Esophagus muscularis mucosa (tissue), 4 donors: ENCODE measurements around the gene GREB1.

Experiments
- CTCF ChIP-seq, 3 experiments: fragments of 200-600 bp in 2 of 3; fragments of 450-650 bp in 1 of 3; sonication (generic) in 2 of 3; IDR thresholded peaks; one replicate each; pipeline ENCODE4 v1.5.1; 2017 to 2019; ENCODE audit warnings: antibody characterized with exemption in 3 of 3, mild to moderate bottlenecking in 2 of 3, moderate library complexity in 1 of 3
- EP300 ChIP-seq: sonication (generic); formaldehyde crosslinking; IDR thresholded peaks from one replicate; pipeline ENCODE4 v1.6.1; 2017; ENCODE audit warnings: antibody characterized with exemption
- POLR2A ChIP-seq: fragments of 450-650 bp; IDR thresholded peaks from one replicate; pipeline ENCODE4 v1.6.1; 2017; ENCODE audit warnings: antibody characterized with exemption, moderate library complexity, mild to moderate bottlenecking, low read depth
- POLR2AphosphoS5 ChIP-seq, 2 donors: sonication (generic); formaldehyde crosslinking; IDR thresholded peaks; one replicate each; pipeline ENCODE4 v1.6.1; 2017; ENCODE audit warnings: antibody characterized with exemption in 2 of 2

- TF ChIP-seq CTCF (IDR thresholded peaks at IDR 0.05) = no peak
- TF ChIP-seq POLR2A = no peak
- TF ChIP-seq EP300 = no peak
- no peak for TF ChIP-seq POLR2AphosphoS5 (IDR thresholded peaks at IDR 0.05)
Measured at GRCh38 chr2:11630855-11631254, 97.0 kb downstream of the GREB1 start.
